GM18507 (cell line): Measurements from ENCODE around the gene ADH5.
A peak's percentile ranks its signal among the peaks of the same experiment; 100 is the strongest.
"Not testable (repeated sequence)": the region's sequence is repeated elsewhere in the genome, so short reads cannot be mapped to it uniquely, and the experiment has no call there.

ENCODE experiments used
- DNase-seq: peaks from one replicate; pipeline ENCODE4 v3.0.0; 2011; ENCODE audit warnings: low read depth; ENCODE audit not compliant: insufficient read length; ENCODE audit errors: extremely low spot score
- FAIRE-seq: peaks from 2 replicates; lab custom pipeline; 2011; peaks lifted over from hg19 to GRCh38; lab: Jason Lieb, UNC

The ADH5 gene

GRCh38 chr4:99090481-99091215 is 2.1 kb upstream of the ADH5 start:
- FAIRE-seq (no peak), DNase-seq (no peak)

- DNase-seq (no peak), FAIRE-seq (no peak)
Observed at GRCh38 chr4:99088023-99088449, 552 bp downstream of the ADH5 start.

GRCh38 chr4:99084595-99084994 is 4.0 kb downstream of the ADH5 start:
- no peak for FAIRE-seq
- no peak for DNase-seq

GRCh38 chr4:99082192-99082591 is 6.4 kb downstream of the ADH5 start:
- no peak for DNase-seq
- FAIRE-seq, result no peak

- FAIRE-seq, result not testable (repeated sequence)
Observed at GRCh38 chr4:99080869-99081268, 7.7 kb downstream of the ADH5 start.

GRCh38 chr4:99079625-99080295 is 8.8 kb downstream of the ADH5 start:
- no peak for DNase-seq
- FAIRE-seq, result no peak

More at GRCh38 chr4:99080869-99081268, 7.7 kb downstream of the ADH5 start:
- DNase-seq, result not testable (repeated sequence)

GRCh38 chr4:99078931-99079624 is 9.5 kb downstream of the ADH5 start:
- FAIRE-seq (no peak), DNase-seq (no peak)

GRCh38 chr4:99078336-99078735 is 10.3 kb downstream of the ADH5 start:
- DNase-seq, result no peak

GRCh38 chr4:99077177-99077576 is 11.4 kb downstream of the ADH5 start:
- DNase-seq, result no peak
- FAIRE-seq, result no peak

More at GRCh38 chr4:99078336-99078735, 10.3 kb downstream of the ADH5 start:
- FAIRE-seq, result no peak

- DNase-seq, result no peak
- no peak for FAIRE-seq
Observed at GRCh38 chr4:99076292-99076976, 12.2 kb downstream of the ADH5 start.

GRCh38 chr4:99074816-99075215 is 13.8 kb downstream of the ADH5 start:
- DNase-seq, result no peak
- no peak for FAIRE-seq

- FAIRE-seq (no peak), DNase-seq (no peak)
Observed at GRCh38 chr4:99071159-99071558, 17.4 kb downstream of the ADH5 start.

GRCh38 chr4:99067617-99068016 is 21.0 kb downstream of the ADH5 start:
- FAIRE-seq, result no peak
- DNase-seq, result no peak

GRCh38 chr4:99065521-99065920 is 23.1 kb downstream of the ADH5 start:
- not testable (repeated sequence) for DNase-seq, FAIRE-seq

GRCh38 chr4:99062120-99062519 is 26.5 kb downstream of the ADH5 start:
- DNase-seq, result no peak
- FAIRE-seq, result peak; percentile 50

GRCh38 chr4:99061048-99061700 is 27.4 kb downstream of the ADH5 start:
- FAIRE-seq (no peak), DNase-seq (no peak)

- DNase-seq (no peak), FAIRE-seq (no peak)
Observed at GRCh38 chr4:99059550-99059949, 29.0 kb downstream of the ADH5 start.

GRCh38 chr4:99058228-99058627 is 30.4 kb downstream of the ADH5 start:
- no peak for FAIRE-seq
- DNase-seq, result no peak

GRCh38 chr4:99054428-99054994 is 34.1 kb downstream of the ADH5 start:
- FAIRE-seq, result peak; percentile 92

More at GRCh38 chr4:99054428-99054994, 34.1 kb downstream of the ADH5 start:
- no peak for DNase-seq
